HG03139 (cell line): Measurements from ENCODE around the gene CDHR4.
"Not testable (repeated sequence)": the region's sequence is repeated elsewhere in the genome, so short reads cannot be mapped to it uniquely, and the experiment has no call there.

Experiments
- ATAC-seq: cut with Tn5 transposase; IDR thresholded peaks from one replicate; pipeline ENCODE4 v1.9.1; 2021; ENCODE audit not compliant: unreplicated experiment

Gene CDHR4

GRCh38 chr3:49799761-49800160, at the start of gene CDHR4:
TSS of gene CDHR4 (minus strand) at chr3:49799873. CDS start at chr3:49799812, 61 bp downstream.
- no peak for ATAC-seq

- no peak for ATAC-seq
Observed at GRCh38 chr3:49845694-49846093, 46.0 kb upstream of the CDHR4 start.

- no peak for ATAC-seq
Observed at GRCh38 chr3:49844464-49845183, 45.0 kb upstream of the CDHR4 start.

GRCh38 chr3:49842843-49843517, 43.3 kb upstream of the CDHR4 start:
- ATAC-seq = no peak

- ATAC-seq = no peak
Observed at GRCh38 chr3:49841806-49842205, 42.1 kb upstream of the CDHR4 start.

GRCh38 chr3:49841126-49841696, 41.5 kb upstream of the CDHR4 start:
- no peak for ATAC-seq

GRCh38 chr3:49840388-49840787, 40.7 kb upstream of the CDHR4 start:
- no peak for ATAC-seq

GRCh38 chr3:49839193-49839809, 39.6 kb upstream of the CDHR4 start:
- ATAC-seq = no peak

GRCh38 chr3:49831341-49831740, 31.7 kb upstream of the CDHR4 start:
- ATAC-seq = no peak

- ATAC-seq = no peak
Observed at GRCh38 chr3:49826016-49826415, 26.3 kb upstream of the CDHR4 start.

GRCh38 chr3:49823131-49823530, 23.5 kb upstream of the CDHR4 start:
- ATAC-seq = not testable (repeated sequence)

GRCh38 chr3:49813497-49814174, 14.0 kb upstream of the CDHR4 start, which contains the start of gene UBA7:
TSS of gene UBA7 (minus strand) at chr3:49813953. CDS start at chr3:49813787, 166 bp downstream.
- peak; percentile 64 for ATAC-seq

GRCh38 chr3:49812916-49813496, 13.3 kb upstream of the CDHR4 start:
- no peak for ATAC-seq

- ATAC-seq = no peak
Observed at GRCh38 chr3:49807431-49808114, 7.9 kb upstream of the CDHR4 start.

- ATAC-seq = no peak
Observed at GRCh38 chr3:49806850-49807249, 7.2 kb upstream of the CDHR4 start.

GRCh38 chr3:49805897-49806701, 6.4 kb upstream of the CDHR4 start:
- no peak for ATAC-seq

GRCh38 chr3:49805367-49805782, 5.7 kb upstream of the CDHR4 start:
- no peak for ATAC-seq

- no peak for ATAC-seq
Observed at GRCh38 chr3:49804141-49805041, 4.7 kb upstream of the CDHR4 start.
